Measurements from ENCODE around the gene SNX9.
"Not testable (repeated sequence)": the region's sequence is repeated elsewhere in the genome, so short reads cannot be mapped to it uniquely, and the experiment has no call there.

The SNX9 gene

GRCh38 chr6:157832250-157832967 is 9.4 kb downstream of the SNX9 start:
- no peak for FAIRE-seq

- FAIRE-seq = no peak
Measured at GRCh38 chr6:157834549-157834948, 11.5 kb downstream of the SNX9 start.

GRCh38 chr6:157838718-157839430 is 15.8 kb downstream of the SNX9 start:
- no peak for FAIRE-seq

- FAIRE-seq = no peak
Measured at GRCh38 chr6:157839606-157840005, 16.6 kb downstream of the SNX9 start.

- FAIRE-seq = no peak
Measured at GRCh38 chr6:157840261-157840660, 17.2 kb downstream of the SNX9 start.

GRCh38 chr6:157840776-157841175 is 17.7 kb downstream of the SNX9 start:
- FAIRE-seq = no peak

GRCh38 chr6:157841211-157841840 is 18.3 kb downstream of the SNX9 start:
- no peak for FAIRE-seq

GRCh38 chr6:157842212-157842611 is 19.2 kb downstream of the SNX9 start:
- no peak for FAIRE-seq

- FAIRE-seq = not testable (repeated sequence)
Measured at GRCh38 chr6:157844196-157844595, 21.1 kb downstream of the SNX9 start.

GRCh38 chr6:157845493-157846259 is 22.6 kb downstream of the SNX9 start:
- no peak for FAIRE-seq

- no peak for FAIRE-seq
Measured at GRCh38 chr6:157847846-157848245, 24.8 kb downstream of the SNX9 start.

- FAIRE-seq = no peak
Measured at GRCh38 chr6:157848693-157849092, 25.6 kb downstream of the SNX9 start.

- FAIRE-seq = no peak
Measured at GRCh38 chr6:157849288-157850017, 26.4 kb downstream of the SNX9 start.

- no peak for FAIRE-seq
Measured at GRCh38 chr6:157850030-157850429, 27.0 kb downstream of the SNX9 start.

GRCh38 chr6:157853018-157853805 is 30.2 kb downstream of the SNX9 start:
- FAIRE-seq = no peak

GRCh38 chr6:157853902-157854502 is 31.0 kb downstream of the SNX9 start:
- FAIRE-seq = no peak

- FAIRE-seq = no peak
Measured at GRCh38 chr6:157855325-157855724, 32.3 kb downstream of the SNX9 start.

- FAIRE-seq = not testable (repeated sequence)
Measured at GRCh38 chr6:157855804-157856203, 32.8 kb downstream of the SNX9 start.

- FAIRE-seq = not testable (repeated sequence)
Measured at GRCh38 chr6:157858664-157859063, 35.6 kb downstream of the SNX9 start.

GRCh38 chr6:157859775-157860504 is 36.9 kb downstream of the SNX9 start:
- no peak for FAIRE-seq
